LNCaP clone FGC (cell line): Measurements from ENCODE around the gene TYRP1.

Experiments used
- DNase-seq: peaks from one replicate; pipeline ENCODE4 v3.0.0-alpha.2; 2011; ENCODE audit warnings: low read depth
- H3K4me3 ChIP-seq: 2 replicates; pipeline ENCODE4 v1.5.1; 2011; ENCODE audit warnings: mild to moderate bottlenecking, low read depth, low read length, control low read depth
- CTCF ChIP-seq: IDR thresholded peaks from 2 replicates; pipeline ENCODE4 v1.5.1; 2012; ENCODE audit warnings: mild to moderate bottlenecking; ENCODE audit not compliant: control insufficient read depth, insufficient read depth; ENCODE audit errors: extremely low read depth

TYRP1 gene

GRCh38 chr9:12716823-12717600 is 23.8 kb downstream of the TYRP1 start:
- no peak overlapping the region for H3K4me3 ChIP-seq
- TF ChIP-seq CTCF: peak; percentile 38; the same call in 1 of the 2 replicates
- DNase-seq: no peak

GRCh38 chr9:12717907-12718306 is 24.7 kb downstream of the TYRP1 start:
- H3K4me3 ChIP-seq: no peak overlapping the region
- no peak for DNase-seq
- no peak for TF ChIP-seq CTCF

GRCh38 chr9:12718482-12719026 is 25.4 kb downstream of the TYRP1 start:
- H3K4me3 ChIP-seq: no peak overlapping the region
- no peak for DNase-seq
- TF ChIP-seq CTCF: no peak

- H3K4me3 ChIP-seq: no peak overlapping the region
- peak; percentile 62 for TF ChIP-seq CTCF
- DNase-seq: no peak
Observed at GRCh38 chr9:12719431-12719830, 26.2 kb downstream of the TYRP1 start.

- DNase-seq: no peak
- no peak for TF ChIP-seq CTCF
Observed at GRCh38 chr9:12720551-12720950, 27.4 kb downstream of the TYRP1 start.

GRCh38 chr9:12722131-12722530 is 28.9 kb downstream of the TYRP1 start:
- no peak overlapping the region for H3K4me3 ChIP-seq
- DNase-seq: no peak
- no peak for TF ChIP-seq CTCF

More at GRCh38 chr9:12720551-12720950, 27.4 kb downstream of the TYRP1 start:
- H3K4me3 ChIP-seq: no peak overlapping the region
